ENCODE data around the gene ABR. TPM values are rescaled to one million over a fixed set of nuclear protein-coding genes. Genes with fewer than 3 reads are reported as not detected.

Gene ABR
- polyA plus RNA-seq, 3 donors = 55.2 to 63.0 (median 58.7) TPM

GRCh38 chr17:965311-965989 is 214.3 kb downstream of the ABR start:
- DNase-seq = no peak

DNA sequence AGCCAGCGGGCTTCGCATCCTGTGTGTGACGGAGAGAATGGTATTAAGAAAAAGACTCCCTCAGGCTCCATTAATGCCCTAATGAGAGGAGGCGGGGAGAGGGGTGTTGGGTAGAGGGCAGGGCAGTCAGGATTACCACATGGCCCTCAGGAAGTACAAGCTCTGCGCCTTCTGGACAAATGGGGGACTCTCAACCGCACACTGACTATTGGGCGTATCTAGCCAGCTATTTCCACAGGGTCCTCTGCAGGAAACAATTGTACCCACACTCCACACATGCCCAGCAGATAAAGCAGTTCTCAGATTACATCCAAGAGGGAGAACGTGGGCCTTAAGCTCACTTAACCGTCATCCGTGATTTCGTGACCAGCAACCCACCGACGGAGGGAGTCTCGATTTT is 214.9 kb downstream of the ABR start:
- DNase-seq = no peak

DNA sequence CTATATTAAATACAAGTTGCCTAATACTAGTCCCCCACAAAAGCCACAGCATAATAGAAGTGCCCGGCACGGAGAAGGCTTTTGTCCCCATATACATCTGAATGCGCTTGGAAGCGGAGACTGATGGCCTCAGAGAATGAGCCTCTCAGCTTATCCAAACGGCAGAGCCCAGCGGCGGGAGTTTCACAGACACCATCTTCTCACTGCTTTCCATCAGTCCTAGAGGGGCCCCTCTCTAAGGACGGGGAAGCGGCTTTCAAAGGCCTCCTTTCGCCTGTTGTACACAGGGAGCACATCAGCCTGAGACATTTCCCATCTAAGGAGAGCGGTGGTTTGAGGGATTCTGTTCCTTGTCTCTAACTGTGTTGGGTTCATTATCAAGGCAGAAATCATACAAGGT is 217.1 kb downstream of the ABR start:
- DNase-seq = no peak

DNA sequence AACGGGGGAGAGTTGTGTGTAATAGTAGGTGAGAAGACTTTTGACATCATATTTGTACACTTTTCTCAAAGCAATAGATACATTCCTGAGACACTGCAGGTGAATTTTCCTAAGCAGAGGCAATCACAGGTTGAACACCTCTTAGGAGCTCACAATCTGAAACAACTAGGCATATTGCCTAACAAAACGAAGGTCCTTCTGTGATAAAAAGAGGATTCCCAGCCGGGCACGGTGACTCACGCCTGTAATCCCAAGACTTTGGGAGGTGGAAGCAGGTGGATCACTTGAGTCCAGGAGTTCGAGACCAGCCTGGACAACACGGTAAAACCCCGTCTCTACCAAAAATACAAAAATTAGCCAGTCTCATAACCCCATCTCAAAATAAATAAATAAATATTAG is 217.6 kb downstream of the ABR start:
- no peak for DNase-seq

DNA sequence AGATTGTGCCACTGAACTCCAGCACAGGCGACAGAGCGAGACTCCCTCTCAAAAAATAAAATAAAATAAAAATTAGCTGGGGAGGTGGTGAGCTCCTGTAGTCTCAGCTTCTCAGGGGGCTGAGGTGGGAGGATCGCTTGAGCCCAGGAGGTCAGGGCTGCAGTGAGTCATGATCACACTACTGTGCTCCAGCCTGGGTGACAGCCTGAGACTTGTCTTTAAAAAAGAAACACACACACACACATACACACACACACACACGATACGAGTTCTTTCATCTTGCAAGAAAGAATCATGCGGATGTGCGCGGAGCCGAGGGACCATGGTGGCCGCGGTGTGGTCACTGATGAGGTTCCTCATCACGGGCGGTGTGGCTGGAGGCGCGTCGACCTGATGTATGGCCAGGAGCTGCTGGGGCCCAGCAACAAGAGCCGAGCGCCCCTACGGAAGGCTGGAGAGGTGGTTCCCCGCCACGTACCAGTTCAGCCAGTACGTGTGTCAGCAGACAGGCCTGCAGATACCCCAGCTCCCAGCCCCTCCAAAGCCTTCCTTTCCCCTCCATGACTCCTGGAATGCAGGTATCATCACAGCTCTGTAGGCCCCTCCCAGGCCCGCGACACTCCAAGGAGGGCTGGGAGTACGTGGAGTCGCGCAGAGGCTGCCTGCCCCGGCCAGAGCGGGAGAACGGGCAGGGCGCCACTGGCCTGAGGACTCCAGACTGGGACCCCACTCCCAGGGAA is 220.9 kb downstream of the ABR start:
- DNase-seq = no peak

DNA sequence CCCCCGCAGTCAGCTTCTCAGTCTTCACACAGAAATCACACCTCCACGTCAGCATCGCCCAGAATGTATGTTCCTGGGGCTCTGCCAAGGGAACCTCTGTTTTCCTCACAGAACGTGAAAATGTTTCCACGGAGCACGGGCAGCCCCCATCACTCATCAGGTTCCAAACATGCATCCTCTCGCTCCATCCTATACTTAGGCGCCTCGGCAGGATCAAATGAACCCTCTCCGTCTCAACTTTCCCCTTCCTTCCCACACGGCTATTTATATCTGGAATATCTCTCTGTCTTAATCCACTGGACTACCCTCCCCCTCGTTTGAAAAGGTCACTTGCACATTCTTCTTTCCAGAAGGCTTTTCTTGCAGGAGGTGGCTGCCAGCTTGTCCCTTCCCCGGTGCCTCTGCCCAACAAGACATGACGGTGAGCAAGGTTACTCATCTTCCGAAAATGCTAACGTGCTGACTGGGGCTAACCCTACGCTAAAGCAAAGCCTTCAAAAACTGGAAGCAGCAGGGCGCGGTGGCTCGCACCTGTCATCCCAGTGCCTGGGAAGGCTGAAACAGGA is 221.8 kb downstream of the ABR start:
- DNase-seq = no peak

- DNase-seq = no peak
Measured at GRCh38 chr17:956905-957304, 222.9 kb downstream of the ABR start.

DNA sequence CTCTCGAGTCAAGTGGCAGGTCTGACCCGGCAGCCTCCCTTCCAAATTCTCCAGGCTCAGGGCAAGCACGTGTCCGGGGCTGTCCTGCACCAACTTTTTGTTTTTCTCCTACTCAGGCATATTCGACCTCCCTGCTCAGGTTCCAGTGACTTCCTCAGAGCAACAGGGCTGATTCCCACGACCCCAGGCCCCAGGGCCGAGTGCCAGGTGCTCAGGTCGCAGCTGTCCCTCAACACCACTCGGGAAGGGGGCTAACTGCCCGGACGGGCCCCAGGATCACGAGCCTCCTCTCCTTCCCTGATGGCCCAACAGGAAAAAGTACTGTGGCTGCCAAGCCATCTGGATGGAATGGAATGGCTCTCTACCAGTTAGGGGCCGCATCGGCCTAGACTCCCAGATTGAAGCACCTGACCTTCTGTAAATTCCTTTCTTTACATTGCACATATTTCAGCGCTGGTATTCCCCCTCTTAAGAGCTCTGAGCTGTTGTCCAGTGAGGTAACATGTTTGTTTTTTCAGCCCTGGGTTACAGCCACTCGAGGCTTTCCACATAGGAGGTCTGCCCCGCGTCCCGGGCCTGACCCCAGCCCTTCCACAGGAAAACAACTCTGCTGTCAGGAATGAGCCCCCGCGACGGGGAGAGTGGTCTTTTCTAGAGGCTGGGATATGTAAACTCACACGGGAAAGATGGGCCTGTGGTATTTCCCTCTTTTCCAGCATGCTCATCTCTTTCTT is 225.2 kb downstream of the ABR start:
- no peak for DNase-seq

GRCh38 chr17:953767-954166 is 226.0 kb downstream of the ABR start:
- no peak for DNase-seq

Other genes starting within 250 kb of the ABR start
- 10 to 100 TPM; 35.4 to 38.2 (median 37.8) TPM for gene NXN, start 200.2 kb downstream of the ABR start, polyA plus RNA-seq (ENCODE audit: insufficient read length in 3 of 3)
- 10 to 100 TPM; 14.3 to 16.0 (median 15.2) TPM for gene TIMM22, start 182.9 kb downstream of the ABR start, polyA plus RNA-seq (ENCODE audit: insufficient read length in 3 of 3)
- not detected for gene BHLHA9, start 90.5 kb upstream of the ABR start, polyA plus RNA-seq (ENCODE audit: insufficient read length in 3 of 3)
- gene TRARG1, start 99.7 kb upstream of the ABR start, polyA plus RNA-seq (ENCODE audit: insufficient read length in 3 of 3) = under 1 TPM in 2 of 3 donors, not detected in 1; 0.03 to 0.09 TPM
- 1,000 to 10,000 TPM in 2 of 3 donors, 100 to 1,000 TPM in 1; 933 to 1,079 (median 1,049) TPM for gene YWHAE, start 220.2 kb upstream of the ABR start, polyA plus RNA-seq (ENCODE audit: insufficient read length in 3 of 3)

Measured in renal pelvis (tissue), 4 donors.